H9 (cell line): ENCODE results near the gene PAH. TPM values are rescaled to one million over a fixed set of nuclear protein-coding genes. Genes with fewer than 3 reads are reported as not detected.

Experiments used
- DNase-seq: peaks from one replicate; pipeline ENCODE4 v3.0.0-alpha.2; 2017
- H2AFZ ChIP-seq: one replicate; pipeline ENCODE4 v1.6.1; 2013; ENCODE audit warnings: mild to moderate bottlenecking, low read length, control low read depth, moderate library complexity
- H2AK5ac ChIP-seq: 2 replicates; pipeline ENCODE4 v1.6.1; 2013; ENCODE audit warnings: low read length, control low read depth, mixed read lengths; ENCODE audit not compliant: insufficient read length
- H2BK120ac ChIP-seq: one replicate; pipeline ENCODE4 v1.6.1; 2013; ENCODE audit warnings: low read depth, mild to moderate bottlenecking, low read length, control low read depth, inconsistent platforms; ENCODE audit not compliant: poor library complexity, severe bottlenecking
- H2BK12ac ChIP-seq: 2 replicates; pipeline ENCODE4 v1.6.1; 2013; ENCODE audit warnings: low read length, control low read depth, mixed read lengths, low read depth; ENCODE audit not compliant: insufficient read length
- H2BK15ac ChIP-seq: 2 replicates; pipeline ENCODE4 v1.6.1; 2013; ENCODE audit warnings: low read depth, low read length, control low read depth
- H2BK20ac ChIP-seq: one replicate; pipeline ENCODE4 v1.6.1; 2013; ENCODE audit warnings: low read depth, mild to moderate bottlenecking, low read length, control low read depth, inconsistent platforms; ENCODE audit not compliant: poor library complexity, severe bottlenecking
- H2BK5ac ChIP-seq: 2 replicates; pipeline ENCODE4 v1.6.1; 2013; ENCODE audit warnings: low read length, control low read depth, mixed read lengths; ENCODE audit not compliant: insufficient read length
- H3K14ac ChIP-seq: 2 replicates; pipeline ENCODE4 v1.6.1; 2013; ENCODE audit warnings: low read length, control low read depth; ENCODE audit not compliant: insufficient read depth
- H3K18ac ChIP-seq: 2 replicates; pipeline ENCODE4 v1.6.1; 2013; ENCODE audit warnings: low read depth, mild to moderate bottlenecking, mixed read lengths, low read length, control low read depth; ENCODE audit not compliant: insufficient read length
- H3K23ac ChIP-seq: 2 replicates; pipeline ENCODE4 v1.6.1; 2013; ENCODE audit warnings: low read length, control low read depth, mixed read lengths, low read depth; ENCODE audit not compliant: insufficient read length
- H3K23me2 ChIP-seq: 2 replicates; pipeline ENCODE4 v1.6.1; 2013; ENCODE audit warnings: low read depth, mild to moderate bottlenecking, mixed read lengths, low read length, control low read depth; ENCODE audit not compliant: insufficient read length, poor library complexity, severe bottlenecking
- H3K27ac ChIP-seq: 2 replicates; pipeline ENCODE4 v1.5.1; 2013; ENCODE audit warnings: low read length, control low read depth, mixed read lengths, low read depth; ENCODE audit not compliant: insufficient read length
- H3K27me3 ChIP-seq: 2 replicates; pipeline ENCODE4 v1.6.1; 2013; ENCODE audit warnings: low read length, control low read depth, inconsistent platforms; ENCODE audit not compliant: insufficient read depth
- H3K4ac ChIP-seq: 2 replicates; pipeline ENCODE4 v1.6.1; 2013; ENCODE audit warnings: low read depth, mild to moderate bottlenecking, control low read depth, inconsistent platforms, low read length, moderate library complexity
- H3K4me1 ChIP-seq: 2 replicates; pipeline ENCODE4 v1.6.1; 2013; ENCODE audit warnings: low read length, control low read depth, inconsistent platforms; ENCODE audit not compliant: insufficient read depth
- H3K4me2 ChIP-seq: 2 replicates; pipeline ENCODE4 v1.6.1; 2013; ENCODE audit warnings: low read length, control low read depth, mixed read lengths; ENCODE audit not compliant: insufficient read length, insufficient read depth
- H3K56ac ChIP-seq: 2 replicates; pipeline ENCODE4 v1.6.1; 2013; ENCODE audit warnings: low read depth, mild to moderate bottlenecking, mixed read lengths, low read length, control low read depth; ENCODE audit not compliant: insufficient read length
- H3K79me1 ChIP-seq: 2 replicates; pipeline ENCODE4 v1.6.1; 2013; ENCODE audit warnings: low read depth, mild to moderate bottlenecking, moderate library complexity, low read length, control low read depth, inconsistent platforms; ENCODE audit not compliant: insufficient read depth, poor library complexity, severe bottlenecking
- H3K79me2 ChIP-seq: 2 replicates; pipeline ENCODE4 v1.6.1; 2013; ENCODE audit warnings: low read length, control low read depth, inconsistent platforms; ENCODE audit not compliant: insufficient read depth
- H3K9ac ChIP-seq: 2 replicates; pipeline ENCODE4 v1.6.1; 2013; ENCODE audit warnings: low read length, control low read depth, mixed read lengths; ENCODE audit not compliant: insufficient read length; ENCODE audit errors: extremely low read depth
- H3K9me3 ChIP-seq: one replicate; pipeline ENCODE4 v1.6.1; 2013; ENCODE audit warnings: low read depth, low read length, inconsistent platforms; ENCODE audit not compliant: control insufficient read depth
- H3T11ph ChIP-seq: one replicate; pipeline ENCODE4 v1.6.1; 2013; ENCODE audit warnings: mild to moderate bottlenecking, low read length, control low read depth, inconsistent platforms
- H4K20me1 ChIP-seq: one replicate; pipeline ENCODE4 v1.6.1; 2013; ENCODE audit not compliant: control insufficient read depth, insufficient read length, insufficient read depth
- H4K5ac ChIP-seq: 2 replicates; pipeline ENCODE4 v1.6.1; 2013; ENCODE audit warnings: low read depth, mild to moderate bottlenecking, mixed read lengths, low read length, control low read depth; ENCODE audit not compliant: insufficient read length
- H4K8ac ChIP-seq: replicated peaks from 2 replicates; pipeline ENCODE4 v1.6.1; 2013; ENCODE audit warnings: low read length, control low read depth, mixed read lengths, low read depth; ENCODE audit not compliant: insufficient read length
- H4K91ac ChIP-seq: 2 replicates; pipeline ENCODE4 v1.6.1; 2013; ENCODE audit warnings: low read depth, mild to moderate bottlenecking, moderate library complexity, mixed read lengths, low read length, control low read depth; ENCODE audit not compliant: insufficient read length
- H3K27ac Mint-ChIP-seq, 3 experiments: 2 replicates in 2 of 3; 3 replicates in 1 of 3; pipeline ENCODE4 v1.8.0; 2020 to 2021; ENCODE audit warnings: mixed read lengths in 3 of 3, mild to moderate bottlenecking in 1 of 3, moderate library complexity in 1 of 3
- H3K27me3 Mint-ChIP-seq: 2 replicates; pipeline ENCODE4 v1.8.0; 2021; ENCODE audit warnings: low read depth, mild to moderate bottlenecking, moderate library complexity, mixed read lengths
- H3K36me3 Mint-ChIP-seq, 3 experiments: 2 replicates in 2 of 3; 3 replicates in 1 of 3; pipeline ENCODE4 v1.8.0; 2020 to 2021; ENCODE audit warnings: low read depth in 3 of 3, mixed read lengths in 3 of 3; ENCODE audit not compliant: insufficient read depth in 1 of 3
- H3K4me1 Mint-ChIP-seq, 2 experiments: 2 replicates each; pipeline ENCODE4 v1.8.0; 2020; ENCODE audit warnings: mixed read lengths in 2 of 2
- H3K4me3 Mint-ChIP-seq, 2 experiments: 2 replicates in 1 of 2; 3 replicates in 1 of 2; pipeline ENCODE4 v1.8.0; 2020 to 2021; ENCODE audit warnings: mild to moderate bottlenecking in 2 of 2, mixed read lengths in 2 of 2, moderate library complexity in 1 of 2
- H3K9me3 Mint-ChIP-seq, 2 experiments: 2 replicates in 1 of 2; 3 replicates in 1 of 2; pipeline ENCODE4 v1.8.0; 2020; ENCODE audit warnings: mild to moderate bottlenecking in 2 of 2, mixed read lengths in 2 of 2, moderate library complexity in 1 of 2
- CTCF ChIP-seq: fragments of 200-600 bp; sonication (generic); conservative IDR thresholded peaks from 3 replicates; pipeline ENCODE4 v1.8.0; 2021; ENCODE audit warnings: antibody characterized with exemption, mild to moderate bottlenecking
- WGBS: extraction: QIAGEN DNeasy Blood & Tissue Kit; methylation state at CpG from one replicate; pipeline ENCODE4 v1.1.7; 2013; ENCODE audit warnings: missing lambda C conversion rate, low lambda C conversion rate, mixed read lengths; ENCODE audit not compliant: insufficient read length; ENCODE audit errors: extremely low coverage; 5-methylcytosine and 5-hydroxymethylcytosine counted together
- total RNA-seq: library from RNA; stranded (reverse); gene quantifications from 2 replicates; pipeline ENCODE4 v1.2.1, GENCODE V29; 2021

PAH gene
- total RNA-seq, 1 experiment from 2014 or later: 6.1 TPM

GRCh38 chr12:102806592-102806991 lies 110.5 kb downstream of the PAH start:
- Histone ChIP-seq H2BK5ac (no peak overlapping the region), H2BK12ac (no peak overlapping the region), H3K27me3 (no peaks in the 10 kb centered on the region), H3K27ac (no peak overlapping the region), H3K4me1 (no peaks in the 10 kb centered on the region), H2BK20ac (no peak overlapping the region), H4K91ac (no peak overlapping the region), H2BK120ac (no peak overlapping the region), H3K79me1 (no peaks in the 10 kb centered on the region), H2AFZ (no peak overlapping the region), H3K79me2 (no peaks in the 10 kb centered on the region), H3K4ac (no peak overlapping the region), H3K23me2 (no peaks in the 10 kb centered on the region), H3K9ac (no peak overlapping the region), H3K14ac (no peak overlapping the region), H4K5ac (no peak overlapping the region), H3K9me3 (no peaks in the 10 kb centered on the region), H4K8ac (no peak overlapping the region), H3K4me2 (no peak overlapping the region), H3K18ac (no peak overlapping the region), H2AK5ac (no peak overlapping the region), H3K56ac (no peak overlapping the region), H3T11ph (no peak overlapping the region), H2BK15ac (no peak overlapping the region), H3K23ac (no peak overlapping the region), H4K20me1 (no peaks in the 10 kb centered on the region)
- no peaks in the 10 kb centered on the region for H3K36me3 Mint-ChIP-seq
- no peak for DNase-seq
- no peak overlapping the region for H3K27ac Mint-ChIP-seq
- H3K27me3 Mint-ChIP-seq: no peaks in the 10 kb centered on the region
- H3K4me3 Mint-ChIP-seq: no peak overlapping the region
- no peak for TF ChIP-seq CTCF
- H3K4me1 Mint-ChIP-seq: peaks cover 9% of the 10 kb centered on the region in 2 experiments
- no peaks in the 10 kb centered on the region for H3K9me3 Mint-ChIP-seq
- WGBS: no CpG with 5 or more reads among the region's 2 CpGs
